Measurements from ENCODE around the gene PCNX2.
A peak's percentile ranks its signal among the peaks of the same experiment; 100 is the strongest.

The PCNX2 gene

GRCh38 chr1:233327651-233328141 lies 32.2 kb upstream of the PCNX2 start, which contains the start of gene MAP3K21 (continued):
- TF ChIP-seq ZNF501 (tag by site-specific recombination; IDR thresholded peaks at IDR 0.05) (no peak), PATZ1 (tag by site-specific recombination; IDR thresholded peaks at IDR 0.05) (no peak), ZNF843 (tag by site-specific recombination; IDR thresholded peaks at IDR 0.05) (0 out of 2 replicates have a peak, but pooled peaks have one; percentile 14), ZNF654 (tag by site-specific recombination; IDR thresholded peaks at IDR 0.05; ENCODE audit: low read depth) (no peak), ATF2 (tag by site-specific recombination; IDR thresholded peaks at IDR 0.05; ENCODE audit: low read depth) (no peak), GLIS1 (tag by site-specific recombination; IDR thresholded peaks at IDR 0.05) (peak; percentile 24; the same call in 1 of the 2 replicates), ZBTB26 (tag by site-specific recombination; optimal IDR thresholded peaks at IDR 0.05) (peak; percentile 47), ZNF658 (tag by site-specific recombination; IDR thresholded peaks at IDR 0.05) (0 out of 2 replicates have a peak, but pooled peaks have one; percentile 49), ZNF266 (tag by site-specific recombination; IDR thresholded peaks at IDR 0.05; ENCODE audit: low read depth) (no peak), REPIN1 (tag by site-specific recombination; IDR thresholded peaks at IDR 0.05; ENCODE audit: low read depth) (no peak), ZNF707 (tag by site-specific recombination; IDR thresholded peaks at IDR 0.05) (no peak), ZNF155 (tag by site-specific recombination; IDR thresholded peaks at IDR 0.05) (no peak), ZFHX2 (tag by site-specific recombination; conservative IDR thresholded peaks at IDR 0.05) (no peak), ZNF529 (tag by site-specific recombination; IDR thresholded peaks at IDR 0.05; ENCODE audit: insufficient replicate concordance) (no peak), ZNF624 (tag by site-specific recombination; IDR thresholded peaks at IDR 0.05) (no peak), YY1 (tag by site-specific recombination; IDR thresholded peaks at IDR 0.05) (peak; percentile 49; the same call in 1 of the 2 replicates), ZNF433 (tag by site-specific recombination; IDR thresholded peaks at IDR 0.05; ENCODE audit: low read depth) (no peak), MYNN (tag by site-specific recombination; IDR thresholded peaks at IDR 0.05; ENCODE audit: borderline replicate concordance) (no peak), ZNF792 (tag by site-specific recombination; IDR thresholded peaks at IDR 0.05) (no peak), ZNF274 (IDR thresholded peaks at IDR 0.05; ENCODE audit: low read length) (no peak), ZNF274 (tag by site-specific recombination; IDR thresholded peaks at IDR 0.05; ENCODE audit: borderline replicate concordance) (no peak), ZNF394 (tag by site-specific recombination; IDR thresholded peaks at IDR 0.05; ENCODE audit: borderline replicate concordance) (no peak)
- TF ChIP-seq, protein P1, sequence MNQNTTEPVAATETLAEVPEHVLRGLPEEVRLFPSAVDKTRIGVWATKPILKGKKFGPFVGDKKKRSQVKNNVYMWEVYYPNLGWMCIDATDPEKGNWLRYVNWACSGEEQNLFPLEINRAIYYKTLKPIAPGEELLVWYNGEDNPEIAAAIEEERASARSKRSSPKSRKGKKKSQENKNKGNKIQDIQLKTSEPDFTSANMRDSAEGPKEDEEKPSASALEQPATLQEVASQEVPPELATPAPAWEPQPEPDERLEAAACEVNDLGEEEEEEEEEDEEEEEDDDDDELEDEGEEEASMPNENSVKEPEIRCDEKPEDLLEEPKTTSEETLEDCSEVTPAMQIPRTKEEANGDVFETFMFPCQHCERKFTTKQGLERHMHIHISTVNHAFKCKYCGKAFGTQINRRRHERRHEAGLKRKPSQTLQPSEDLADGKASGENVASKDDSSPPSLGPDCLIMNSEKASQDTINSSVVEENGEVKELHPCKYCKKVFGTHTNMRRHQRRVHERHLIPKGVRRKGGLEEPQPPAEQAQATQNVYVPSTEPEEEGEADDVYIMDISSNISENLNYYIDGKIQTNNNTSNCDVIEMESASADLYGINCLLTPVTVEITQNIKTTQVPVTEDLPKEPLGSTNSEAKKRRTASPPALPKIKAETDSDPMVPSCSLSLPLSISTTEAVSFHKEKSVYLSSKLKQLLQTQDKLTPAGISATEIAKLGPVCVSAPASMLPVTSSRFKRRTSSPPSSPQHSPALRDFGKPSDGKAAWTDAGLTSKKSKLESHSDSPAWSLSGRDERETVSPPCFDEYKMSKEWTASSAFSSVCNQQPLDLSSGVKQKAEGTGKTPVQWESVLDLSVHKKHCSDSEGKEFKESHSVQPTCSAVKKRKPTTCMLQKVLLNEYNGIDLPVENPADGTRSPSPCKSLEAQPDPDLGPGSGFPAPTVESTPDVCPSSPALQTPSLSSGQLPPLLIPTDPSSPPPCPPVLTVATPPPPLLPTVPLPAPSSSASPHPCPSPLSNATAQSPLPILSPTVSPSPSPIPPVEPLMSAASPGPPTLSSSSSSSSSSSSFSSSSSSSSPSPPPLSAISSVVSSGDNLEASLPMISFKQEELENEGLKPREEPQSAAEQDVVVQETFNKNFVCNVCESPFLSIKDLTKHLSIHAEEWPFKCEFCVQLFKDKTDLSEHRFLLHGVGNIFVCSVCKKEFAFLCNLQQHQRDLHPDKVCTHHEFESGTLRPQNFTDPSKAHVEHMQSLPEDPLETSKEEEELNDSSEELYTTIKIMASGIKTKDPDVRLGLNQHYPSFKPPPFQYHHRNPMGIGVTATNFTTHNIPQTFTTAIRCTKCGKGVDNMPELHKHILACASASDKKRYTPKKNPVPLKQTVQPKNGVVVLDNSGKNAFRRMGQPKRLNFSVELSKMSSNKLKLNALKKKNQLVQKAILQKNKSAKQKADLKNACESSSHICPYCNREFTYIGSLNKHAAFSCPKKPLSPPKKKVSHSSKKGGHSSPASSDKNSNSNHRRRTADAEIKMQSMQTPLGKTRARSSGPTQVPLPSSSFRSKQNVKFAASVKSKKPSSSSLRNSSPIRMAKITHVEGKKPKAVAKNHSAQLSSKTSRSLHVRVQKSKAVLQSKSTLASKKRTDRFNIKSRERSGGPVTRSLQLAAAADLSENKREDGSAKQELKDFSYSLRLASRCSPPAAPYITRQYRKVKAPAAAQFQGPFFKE (tag by site-specific recombination; IDR thresholded peaks at IDR 0.05; ENCODE audit: borderline replicate concordance): no peak
- TF ChIP-seq, protein P2, sequence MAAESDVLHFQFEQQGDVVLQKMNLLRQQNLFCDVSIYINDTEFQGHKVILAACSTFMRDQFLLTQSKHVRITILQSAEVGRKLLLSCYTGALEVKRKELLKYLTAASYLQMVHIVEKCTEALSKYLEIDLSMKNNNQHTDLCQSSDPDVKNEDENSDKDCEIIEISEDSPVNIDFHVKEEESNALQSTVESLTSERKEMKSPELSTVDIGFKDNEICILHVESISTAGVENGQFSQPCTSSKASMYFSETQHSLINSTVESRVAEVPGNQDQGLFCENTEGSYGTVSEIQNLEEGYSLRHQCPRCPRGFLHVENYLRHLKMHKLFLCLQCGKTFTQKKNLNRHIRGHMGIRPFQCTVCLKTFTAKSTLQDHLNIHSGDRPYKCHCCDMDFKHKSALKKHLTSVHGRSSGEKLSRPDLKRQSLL (tag by site-specific recombination; IDR thresholded peaks at IDR 0.05): no peak
- TF ChIP-seq, protein P3, sequence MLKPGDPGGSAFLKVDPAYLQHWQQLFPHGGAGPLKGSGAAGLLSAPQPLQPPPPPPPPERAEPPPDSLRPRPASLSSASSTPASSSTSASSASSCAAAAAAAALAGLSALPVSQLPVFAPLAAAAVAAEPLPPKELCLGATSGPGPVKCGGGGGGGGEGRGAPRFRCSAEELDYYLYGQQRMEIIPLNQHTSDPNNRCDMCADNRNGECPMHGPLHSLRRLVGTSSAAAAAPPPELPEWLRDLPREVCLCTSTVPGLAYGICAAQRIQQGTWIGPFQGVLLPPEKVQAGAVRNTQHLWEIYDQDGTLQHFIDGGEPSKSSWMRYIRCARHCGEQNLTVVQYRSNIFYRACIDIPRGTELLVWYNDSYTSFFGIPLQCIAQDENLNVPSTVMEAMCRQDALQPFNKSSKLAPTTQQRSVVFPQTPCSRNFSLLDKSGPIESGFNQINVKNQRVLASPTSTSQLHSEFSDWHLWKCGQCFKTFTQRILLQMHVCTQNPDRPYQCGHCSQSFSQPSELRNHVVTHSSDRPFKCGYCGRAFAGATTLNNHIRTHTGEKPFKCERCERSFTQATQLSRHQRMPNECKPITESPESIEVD (tag by site-specific recombination; IDR thresholded peaks at IDR 0.05): no peak
